ENCODE measurements around the gene TUSC2.

DNA sequence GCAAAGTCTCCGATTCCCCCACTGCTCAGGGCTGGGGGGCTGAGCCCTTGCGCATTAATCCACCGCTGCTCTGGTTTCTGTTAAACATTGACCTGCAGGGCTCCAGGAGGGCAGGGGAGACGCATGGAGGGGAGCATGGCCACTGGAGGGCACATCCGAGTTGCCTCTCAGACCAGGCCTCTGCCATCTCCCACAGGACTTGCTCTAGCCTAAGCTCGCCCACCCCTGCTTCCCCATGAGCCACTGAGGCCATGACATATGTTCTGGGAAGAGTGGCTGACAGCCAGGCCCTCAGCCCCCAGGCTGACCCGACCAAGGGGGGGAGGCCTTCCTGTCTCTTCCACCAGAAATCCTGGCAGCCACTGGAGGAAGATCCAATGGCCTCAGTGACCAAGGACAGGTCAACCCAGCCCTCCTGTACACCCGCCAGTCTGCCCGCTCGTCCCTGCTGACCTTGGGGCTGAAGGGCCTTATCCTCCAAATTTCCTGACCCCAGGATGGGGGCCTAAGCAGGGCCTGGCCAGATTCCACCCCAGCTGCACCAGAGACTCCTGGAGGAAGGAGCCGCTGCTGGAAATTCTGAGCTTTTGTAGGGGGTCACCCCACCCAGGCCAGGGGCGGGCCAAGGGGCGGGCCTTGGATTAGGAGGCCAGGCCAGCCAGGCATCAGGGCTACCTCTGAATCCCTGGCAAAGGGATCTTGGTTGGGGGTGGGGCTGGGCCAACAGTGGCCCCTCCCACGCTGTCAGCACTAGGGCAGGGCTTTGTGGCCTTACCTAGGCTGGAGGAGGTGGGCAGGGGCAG, 24.8 kb downstream of the TUSC2 start, which contains the start of gene HYAL1:
- TF ChIP-seq POLR2A (IDR thresholded peaks at IDR 0.05; ENCODE audit: low read length) (no peak), GATA1 (IDR thresholded peaks at IDR 0.05; ENCODE audit: low read depth, low read length) (no peak)

Measured in erythroblast (primary cell).